Endometrial microvascular endothelial cells (primary cell): ENCODE results near the gene KLHDC10. TPM values are rescaled to one million over a fixed set of nuclear protein-coding genes. Genes with fewer than 3 reads are reported as not detected.
"Not testable (repeated sequence)": the region's sequence is repeated elsewhere in the genome, so short reads cannot be mapped to it uniquely, and the experiment has no call there.

Experiments used
- in situ Hi-C: cut with HindIII; loops from 2 replicates; pipeline ENCODE4 v1.10.0; 2017; ENCODE audit warnings: low sequenced_read_pairs, low pct_unique_long_range_greater_than_20kb; ENCODE audit errors: inconsistent ontology term
- total RNA-seq: library from RNA; depleted of rRNA; stranded (reverse); fragments of >200 nt; gene quantifications from one replicate; pipeline ENCODE4 v1.2.3, GENCODE V29; 2015; ENCODE audit errors: inconsistent ontology term

KLHDC10 gene
- total RNA-seq, 1 donor from 2014 or later, result 18.3 TPM

GRCh38 chr7:130112093-130112492 is 41.8 kb downstream of the KLHDC10 start:
- in situ Hi-C loops, result no loop called here

DNA sequence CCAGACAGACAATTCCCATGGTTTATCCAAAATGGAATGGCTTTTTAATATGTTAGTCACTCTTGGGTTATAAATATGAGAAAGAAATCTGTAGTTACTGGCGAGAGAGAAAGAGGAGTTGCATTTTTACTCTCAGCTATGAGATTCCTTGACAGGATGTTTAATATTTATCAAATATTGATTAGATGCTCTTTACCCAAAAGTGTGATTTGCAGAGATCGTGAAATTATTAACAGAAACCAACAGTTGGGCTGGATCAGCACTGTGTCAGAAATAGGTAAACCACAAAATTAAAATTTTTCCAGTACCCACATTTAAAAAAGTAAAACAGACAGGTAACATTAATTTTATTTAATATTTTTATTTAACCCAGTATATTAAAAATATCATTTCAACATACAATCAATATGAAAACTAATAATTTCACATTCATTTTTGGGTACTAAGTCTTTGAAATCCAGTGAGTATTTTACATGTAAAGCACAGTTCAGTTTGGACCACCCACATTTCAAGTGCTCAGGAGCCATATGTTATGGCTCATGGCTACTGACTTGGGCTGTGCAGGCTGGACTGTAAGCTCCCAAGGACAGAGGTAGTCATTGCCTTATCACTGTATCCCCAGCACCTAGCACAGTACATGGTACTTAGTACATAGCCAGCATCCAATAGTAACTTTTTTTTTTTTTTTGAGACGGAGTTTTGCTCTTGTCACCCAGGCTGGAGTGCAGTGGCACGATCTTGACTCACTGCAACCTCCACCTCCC is 42.5 kb downstream of the KLHDC10 start:
- in situ Hi-C loops, result no loop called here

DNA sequence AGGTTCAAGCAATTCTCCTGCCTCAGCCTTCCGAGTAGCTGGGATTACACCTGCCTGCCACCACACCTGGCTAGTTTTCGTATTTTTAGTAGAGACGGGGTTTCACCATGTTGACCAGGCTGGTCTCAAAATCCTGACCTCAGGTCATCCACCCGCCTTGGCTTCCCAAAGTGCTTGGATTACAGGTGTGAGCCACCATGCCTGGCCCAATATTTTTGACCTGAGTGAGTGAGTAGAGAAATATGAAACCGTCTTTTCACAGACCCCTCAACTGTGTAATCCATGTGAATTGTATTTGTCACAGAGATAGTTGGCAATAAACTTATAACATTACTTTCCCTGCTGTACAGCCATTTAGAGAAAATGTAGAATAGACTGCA is 43.1 kb downstream of the KLHDC10 start:
- in situ Hi-C loops, result not testable (repeated sequence)

GRCh38 chr7:130113887-130114286 is 43.6 kb downstream of the KLHDC10 start:
- in situ Hi-C loops, result no loop called here

DNA sequence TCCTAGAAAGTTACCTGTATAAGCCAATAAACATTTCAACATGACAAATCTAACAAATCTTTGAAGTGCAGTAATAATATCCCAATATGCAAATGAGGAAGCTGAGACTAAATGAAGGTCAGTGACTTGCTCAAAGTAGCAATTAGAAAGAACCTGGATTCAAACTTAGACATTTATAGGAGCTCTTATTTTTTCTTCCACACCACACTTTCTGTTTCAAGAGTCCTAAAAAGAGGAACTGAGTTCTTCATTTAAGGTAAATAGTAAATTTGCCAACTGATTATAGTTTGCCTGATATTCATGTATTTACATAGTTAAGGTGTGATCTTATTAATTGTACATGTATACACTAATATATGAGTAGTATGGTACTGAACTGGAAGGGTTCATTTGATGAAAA is 44.0 kb downstream of the KLHDC10 start:
- in situ Hi-C loops, result no loop called here

- in situ Hi-C loops, result no loop called here
Observed at GRCh38 chr7:130114776-130115175, 44.4 kb downstream of the KLHDC10 start.

- in situ Hi-C loops, result no loop called here
Observed at GRCh38 chr7:130118294-130118693, 48.0 kb downstream of the KLHDC10 start.

DNA sequence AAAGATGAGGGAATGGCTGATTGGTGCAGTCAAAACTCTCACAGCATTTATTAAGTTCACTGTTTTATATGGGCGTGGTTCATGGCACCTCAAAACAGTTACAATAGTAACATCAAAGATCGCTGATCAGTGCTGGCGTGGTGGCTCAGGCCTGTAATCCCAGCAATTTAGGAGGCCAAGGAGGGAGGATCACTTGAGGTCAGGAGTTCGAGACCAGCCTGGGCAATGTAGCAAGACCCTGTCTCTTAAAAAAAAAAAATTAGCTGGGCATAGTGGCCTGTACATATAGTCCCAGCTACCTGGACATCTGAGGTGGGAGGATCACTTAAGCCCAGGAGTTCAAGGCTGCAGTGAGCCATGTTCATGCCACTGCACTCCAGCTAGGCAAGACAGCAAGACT is 48.5 kb downstream of the KLHDC10 start:
- in situ Hi-C loops, result no loop called here

DNA sequence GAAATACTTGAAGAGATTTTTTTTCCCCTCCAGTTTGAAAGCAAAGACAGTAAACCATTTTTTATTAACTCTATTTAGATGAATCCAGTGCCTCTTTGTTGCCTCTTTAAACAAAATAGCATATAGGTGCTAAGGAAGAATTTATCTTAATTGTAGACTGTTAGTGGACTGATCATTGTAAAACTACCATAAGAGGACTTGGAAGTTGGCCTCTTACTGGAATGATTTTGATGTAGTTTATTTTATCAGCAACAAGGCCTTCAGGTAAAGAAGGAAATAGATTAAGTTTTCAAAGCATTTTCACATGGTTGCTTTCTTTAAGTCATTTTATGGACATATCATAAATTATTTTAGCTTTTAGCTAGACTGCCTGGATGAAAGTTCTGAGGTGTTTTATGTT is 53.2 kb downstream of the KLHDC10 start:
- in situ Hi-C loops, result no loop called here

DNA sequence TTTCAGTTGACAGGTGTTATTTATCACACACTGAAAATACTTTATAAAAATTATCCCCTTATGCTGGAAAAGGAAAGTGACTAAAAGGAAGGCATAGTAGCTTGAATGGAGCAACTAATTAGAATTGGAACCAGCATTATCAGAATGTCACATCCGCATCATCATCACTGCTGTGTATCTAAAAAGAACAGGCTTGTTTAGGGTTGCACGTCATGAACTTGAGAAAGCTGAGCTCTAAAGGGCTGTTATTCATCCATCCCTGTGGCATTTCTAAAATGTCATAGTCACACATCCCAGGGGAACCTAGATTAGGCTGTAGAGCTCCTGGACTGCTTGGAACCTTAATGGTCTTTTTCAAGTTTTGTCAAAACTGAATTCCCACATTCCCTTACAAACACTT is 54.4 kb downstream of the KLHDC10 start:
- in situ Hi-C loops, result no loop called here

- in situ Hi-C loops, result not testable (repeated sequence)
Observed at GRCh38 chr7:130126840-130127239, 56.5 kb downstream of the KLHDC10 start.

- in situ Hi-C loops, result no loop called here
Observed at GRCh38 chr7:130127404-130127803, 57.1 kb downstream of the KLHDC10 start.

DNA sequence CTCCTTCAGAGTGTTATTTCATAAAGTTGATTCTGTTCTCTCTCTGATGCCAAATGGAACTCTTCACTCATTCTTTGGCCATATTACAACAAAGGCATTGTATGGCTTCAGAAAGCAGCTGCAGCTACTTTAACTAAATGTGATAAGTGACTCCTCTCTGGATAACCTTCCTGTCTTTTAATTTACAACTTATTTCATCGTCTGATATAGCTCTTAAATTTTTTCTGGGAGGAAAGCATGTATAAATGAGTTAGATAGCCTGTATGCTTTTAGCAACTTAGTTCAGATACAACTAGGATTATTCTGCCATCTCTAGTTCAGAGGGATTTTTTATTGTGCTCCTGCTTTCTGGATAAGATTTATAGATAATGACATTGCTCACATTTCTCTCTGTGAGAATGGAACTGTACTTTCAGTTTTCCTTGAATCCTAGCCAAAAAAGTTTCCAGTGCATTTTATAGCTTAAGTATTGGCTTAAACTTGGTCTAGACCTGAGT is 57.5 kb downstream of the KLHDC10 start:
- in situ Hi-C loops, result no loop called here

- in situ Hi-C loops, result no loop called here
Observed at GRCh38 chr7:130129011-130129411, 58.7 kb downstream of the KLHDC10 start.

GRCh38 chr7:130131191-130131834 is 61.0 kb downstream of the KLHDC10 start:
- in situ Hi-C loops, result no loop called here

DNA sequence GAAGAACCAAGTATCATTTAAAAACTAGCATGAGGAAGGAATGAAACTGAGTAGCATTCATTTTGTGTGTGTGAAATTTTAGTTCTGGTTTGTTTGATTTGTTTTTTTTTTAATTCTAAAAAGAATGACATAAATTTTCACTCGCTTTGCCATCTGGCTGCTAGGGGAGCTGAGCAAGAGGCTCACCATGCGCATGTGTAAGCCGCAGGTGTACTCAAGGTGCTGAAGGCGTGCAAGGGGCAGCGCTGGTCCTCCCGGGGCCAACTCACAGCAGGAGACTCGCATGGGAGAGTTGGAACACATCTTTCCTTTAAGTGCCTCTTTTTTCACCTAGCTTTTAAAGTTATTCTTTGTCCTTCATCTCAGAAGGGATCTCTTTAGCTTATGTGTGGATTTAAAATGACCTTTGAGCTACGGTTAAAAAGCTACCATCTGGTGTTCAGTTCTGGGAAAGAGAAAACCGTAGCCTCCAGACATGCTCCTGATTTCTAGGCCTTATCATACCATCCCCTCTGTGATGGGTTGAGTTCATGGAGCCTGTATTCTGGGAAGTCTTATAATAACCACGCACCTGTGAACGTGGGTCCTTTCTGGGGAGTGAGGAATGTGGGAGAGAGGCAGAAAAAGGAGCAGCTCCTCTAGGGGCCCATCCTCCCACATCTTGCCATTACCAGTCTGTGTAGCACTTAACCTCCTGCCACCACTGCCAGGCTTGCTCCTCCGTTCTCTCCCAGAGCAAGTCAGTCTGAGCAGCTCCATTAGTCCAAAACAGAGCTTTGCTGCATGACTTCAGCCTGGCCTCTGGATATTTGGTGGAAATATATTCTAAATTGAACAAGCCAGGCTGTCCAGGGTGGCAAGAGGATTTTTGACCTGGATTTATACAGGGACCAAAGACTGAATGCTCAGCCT is 61.9 kb downstream of the KLHDC10 start:
- in situ Hi-C loops, result no loop called here

- in situ Hi-C loops, result no loop called here
Observed at GRCh38 chr7:130133029-130133782, 62.9 kb downstream of the KLHDC10 start.

DNA sequence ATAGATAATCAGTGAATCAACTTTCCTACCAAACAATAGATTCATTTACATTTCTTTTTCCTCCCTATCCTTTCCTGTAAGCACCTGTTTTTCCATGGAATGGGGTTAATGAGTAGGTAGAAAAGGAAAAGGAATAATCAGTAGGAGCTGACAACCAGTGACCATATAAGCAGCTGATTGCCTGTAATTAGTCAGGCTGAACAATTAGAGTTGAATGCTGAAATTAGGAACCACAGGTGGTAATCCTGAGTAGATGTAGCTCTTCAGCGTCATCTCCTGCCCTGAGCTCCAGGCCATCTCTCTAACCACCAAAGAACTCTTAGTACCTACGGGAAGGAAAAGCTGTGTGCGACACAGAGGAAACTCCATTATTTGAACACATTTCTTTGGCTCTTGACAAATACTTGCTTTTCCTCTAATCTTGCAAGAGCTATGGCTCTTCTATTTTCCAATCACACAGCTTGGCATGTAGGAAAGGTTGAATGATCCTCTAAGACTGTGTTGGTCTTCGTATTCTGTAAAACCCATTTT is 63.8 kb downstream of the KLHDC10 start:
- in situ Hi-C loops, result no loop called here

- in situ Hi-C loops, result no loop called here
Observed at GRCh38 chr7:130134726-130135125, 64.4 kb downstream of the KLHDC10 start.
